Measurements from ENCODE around the gene LIN7A.

LIN7A gene

DNA sequence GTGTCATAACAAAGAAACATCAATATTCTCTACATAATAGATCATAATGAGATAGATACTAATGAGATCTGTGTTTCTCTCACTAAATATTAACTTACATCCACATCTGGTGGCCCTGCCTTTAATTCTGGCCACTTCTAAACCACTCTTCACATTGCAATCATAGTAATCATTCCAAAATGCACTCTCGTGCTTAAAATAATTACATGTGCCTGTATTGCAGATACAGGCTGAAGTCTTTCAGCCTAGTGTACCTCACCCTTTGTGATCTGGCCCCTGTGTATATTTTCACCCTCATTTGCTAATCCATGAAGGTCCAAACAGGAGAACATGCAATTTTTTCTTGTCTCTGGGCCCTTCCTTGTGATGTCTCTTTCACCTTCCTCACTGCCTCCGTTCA lies 108.0 kb downstream of the LIN7A start:
- Histone ChIP-seq H4K8ac (ENCODE audit: low read depth, low read length) (no peak overlapping the region), H3K18ac (ENCODE audit: low read length) (no peak overlapping the region), H3K36me3 (ENCODE audit: control insufficient read depth in 1 of 2, insufficient read depth in 2 of 2, low read length in 2 of 2) (no peaks in the 10 kb centered on the region), H2BK120ac (ENCODE audit: insufficient read depth, low read length, poor library complexity) (no peak overlapping the region), H2BK5ac (ENCODE audit: low read depth, low read length, poor library complexity) (no peak overlapping the region), H3K9ac (ENCODE audit: low read length) (no peak overlapping the region), H4K91ac (ENCODE audit: low read depth, low read length) (no peak overlapping the region), H3K4me3 (ENCODE audit: low read depth, low read length) (no peak overlapping the region), H3K14ac (ENCODE audit: low read length) (no peak overlapping the region), H3K27me3 (ENCODE audit: insufficient read depth, low read length) (no peaks in the 10 kb centered on the region), H3K23ac (ENCODE audit: low read length) (no peak overlapping the region), H3K79me2 (ENCODE audit: control insufficient read depth, insufficient read depth, low read length, poor library complexity) (no peaks in the 10 kb centered on the region), H3K4me2 (ENCODE audit: low read length) (no peak overlapping the region), H3K9me3 (ENCODE audit: insufficient read depth, low read depth, low read length) (no peaks in the 10 kb centered on the region), H2AFZ (ENCODE audit: insufficient read depth, low read length, poor library complexity) (no peak overlapping the region), H3K4ac (ENCODE audit: low read depth, low read length) (no peak overlapping the region), H3K27ac (ENCODE audit: low read depth, low read length) (no peak overlapping the region), H3K4me1 (ENCODE audit: control insufficient read depth in 1 of 2, insufficient read depth in 2 of 2, low read length in 2 of 2) (no peaks in the 10 kb centered on the region), H2AK5ac (ENCODE audit: low read length) (no peak overlapping the region), H4K12ac (ENCODE audit: low read depth, low read length) (no peak overlapping the region), H3K79me1 (ENCODE audit: low read length) (no peaks in the 10 kb centered on the region), H2BK12ac (ENCODE audit: low read length) (no peak overlapping the region)
- WGBS (ENCODE audit: extremely low coverage, insufficient coverage, insufficient read length), result no CpG with 5 or more reads among the region's 2 CpGs
- peak in 1 of 2 donors; percentile 42 for DNase-seq

GRCh38 chr12:80825506-80825905 lies 112.2 kb downstream of the LIN7A start:
- no peak overlapping the region for H3K4ac ChIP-seq (ENCODE audit: low read depth, low read length)
- H2BK120ac ChIP-seq (ENCODE audit: insufficient read depth, low read length, poor library complexity), result no peak overlapping the region
- no peak overlapping the region for H3K9ac ChIP-seq (ENCODE audit: low read length)
- no peak overlapping the region for H4K8ac ChIP-seq (ENCODE audit: low read depth, low read length)
- H3K79me1 ChIP-seq (ENCODE audit: low read length), result no peaks in the 10 kb centered on the region
- no CpG with 5 or more reads among the region's 2 CpGs for WGBS (ENCODE audit: extremely low coverage, insufficient coverage, insufficient read length)
- no peak overlapping the region for H3K27ac ChIP-seq (ENCODE audit: low read depth, low read length)
- no peaks in the 10 kb centered on the region for H3K79me2 ChIP-seq (ENCODE audit: control insufficient read depth, insufficient read depth, low read length, poor library complexity)
- no peak overlapping the region for H4K12ac ChIP-seq (ENCODE audit: low read depth, low read length)
- no peaks in the 10 kb centered on the region for H3K4me1 ChIP-seq (ENCODE audit: control insufficient read depth in 1 of 2, insufficient read depth in 2 of 2, low read length in 2 of 2)
- no peak overlapping the region for H3K23ac ChIP-seq (ENCODE audit: low read length)
- H3K36me3 ChIP-seq (ENCODE audit: control insufficient read depth in 1 of 2, insufficient read depth in 2 of 2, low read length in 2 of 2), result no peaks in the 10 kb centered on the region
- H2AK5ac ChIP-seq (ENCODE audit: low read length), result no peak overlapping the region
- no peak overlapping the region for H2BK12ac ChIP-seq (ENCODE audit: low read length)
- no peak overlapping the region for H3K4me3 ChIP-seq (ENCODE audit: low read depth, low read length)
- no peaks in the 10 kb centered on the region for H3K9me3 ChIP-seq (ENCODE audit: insufficient read depth, low read depth, low read length)
- no peak overlapping the region for H3K18ac ChIP-seq (ENCODE audit: low read length)
- DNase-seq, result no peak
- H3K27me3 ChIP-seq (ENCODE audit: insufficient read depth, low read length), result no peaks in the 10 kb centered on the region
- no peak overlapping the region for H3K14ac ChIP-seq (ENCODE audit: low read length)
- no peak overlapping the region for H3K4me2 ChIP-seq (ENCODE audit: low read length)
- no peak overlapping the region for H2BK5ac ChIP-seq (ENCODE audit: low read depth, low read length, poor library complexity)
- H4K91ac ChIP-seq (ENCODE audit: low read depth, low read length), result no peak overlapping the region
- H2AFZ ChIP-seq (ENCODE audit: insufficient read depth, low read length, poor library complexity), result no peak overlapping the region

GRCh38 chr12:80823393-80823792 lies 114.3 kb downstream of the LIN7A start:
- no peak overlapping the region for H2AK5ac ChIP-seq (ENCODE audit: low read length)
- H2BK5ac ChIP-seq (ENCODE audit: low read depth, low read length, poor library complexity), result no peak overlapping the region

DNA sequence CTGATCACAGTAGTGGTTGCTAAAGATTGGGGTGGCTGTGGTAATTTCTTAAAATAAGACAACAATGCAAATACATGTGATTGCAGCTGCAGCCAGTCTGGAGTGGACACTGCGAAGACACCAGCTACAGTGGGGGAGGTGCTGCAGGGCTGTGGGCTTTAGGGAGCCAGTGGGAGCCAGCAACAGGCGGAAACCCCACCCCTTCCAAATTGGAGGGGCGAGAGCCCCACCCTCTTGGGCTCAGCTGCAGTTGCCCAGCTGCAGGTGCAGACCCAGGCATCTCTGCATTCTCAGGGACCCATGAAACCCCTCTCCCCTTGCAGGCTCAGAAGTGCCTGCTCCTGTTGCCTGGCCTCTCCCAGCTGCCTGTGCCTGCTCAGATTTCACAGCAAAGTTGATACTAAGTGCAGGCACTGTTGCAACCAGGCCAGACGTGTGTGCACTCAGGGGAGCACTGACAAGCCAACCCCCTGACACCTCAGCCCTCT lies 116.2 kb downstream of the LIN7A start:
- H3K14ac ChIP-seq (ENCODE audit: low read length), result no peak overlapping the region
- H2AK5ac ChIP-seq (ENCODE audit: low read length), result no peak overlapping the region
- H2AFZ ChIP-seq (ENCODE audit: insufficient read depth, low read length, poor library complexity), result no peak overlapping the region
- H3K27me3 ChIP-seq (ENCODE audit: insufficient read depth, low read length), result no peaks in the 10 kb centered on the region
- no peak overlapping the region for H4K8ac ChIP-seq (ENCODE audit: low read depth, low read length)
- no peak overlapping the region for H3K18ac ChIP-seq (ENCODE audit: low read length)
- H3K4me3 ChIP-seq (ENCODE audit: low read depth, low read length), result no peak overlapping the region
- H3K4me1 ChIP-seq (ENCODE audit: control insufficient read depth in 1 of 2, insufficient read depth in 2 of 2, low read length in 2 of 2), result no peaks in the 10 kb centered on the region
- no peaks in the 10 kb centered on the region for H3K79me2 ChIP-seq (ENCODE audit: control insufficient read depth, insufficient read depth, low read length, poor library complexity)
- no peak overlapping the region for H2BK12ac ChIP-seq (ENCODE audit: low read length)
- no peak overlapping the region for H3K9ac ChIP-seq (ENCODE audit: low read length)
- no peak overlapping the region for H3K4me2 ChIP-seq (ENCODE audit: low read length)
- H3K27ac ChIP-seq (ENCODE audit: low read depth, low read length), result no peak overlapping the region
- no peak overlapping the region for H3K4ac ChIP-seq (ENCODE audit: low read depth, low read length)
- no peak overlapping the region for H2BK5ac ChIP-seq (ENCODE audit: low read depth, low read length, poor library complexity)
- no peak overlapping the region for H4K12ac ChIP-seq (ENCODE audit: low read depth, low read length)
- H3K36me3 ChIP-seq (ENCODE audit: control insufficient read depth in 1 of 2, insufficient read depth in 2 of 2, low read length in 2 of 2), result no peaks in the 10 kb centered on the region
- WGBS (ENCODE audit: extremely low coverage, insufficient coverage, insufficient read length), result no CpG with 5 or more reads among the region's 4 CpGs
- DNase-seq, result no peak
- H3K79me1 ChIP-seq (ENCODE audit: low read length), result no peaks in the 10 kb centered on the region
- no peak overlapping the region for H3K23ac ChIP-seq (ENCODE audit: low read length)
- no peak overlapping the region for H2BK120ac ChIP-seq (ENCODE audit: insufficient read depth, low read length, poor library complexity)
- H4K91ac ChIP-seq (ENCODE audit: low read depth, low read length), result no peak overlapping the region
- H3K9me3 ChIP-seq (ENCODE audit: insufficient read depth, low read depth, low read length), result no peaks in the 10 kb centered on the region

More at GRCh38 chr12:80823393-80823792, 114.3 kb downstream of the LIN7A start:
- H4K8ac ChIP-seq (ENCODE audit: low read depth, low read length), result no peak overlapping the region
- WGBS (ENCODE audit: extremely low coverage, insufficient coverage, insufficient read length), result no CpG with 5 or more reads among the region's 3 CpGs
- no peak overlapping the region for H2BK120ac ChIP-seq (ENCODE audit: insufficient read depth, low read length, poor library complexity)
- no peaks in the 10 kb centered on the region for H3K4me1 ChIP-seq (ENCODE audit: control insufficient read depth in 1 of 2, insufficient read depth in 2 of 2, low read length in 2 of 2)
- no peaks in the 10 kb centered on the region for H3K9me3 ChIP-seq (ENCODE audit: insufficient read depth, low read depth, low read length)
- H3K79me2 ChIP-seq (ENCODE audit: control insufficient read depth, insufficient read depth, low read length, poor library complexity), result no peaks in the 10 kb centered on the region
- peak overlapping the region; percentile 53 for H3K4me3 ChIP-seq (ENCODE audit: low read depth, low read length)
- no peak overlapping the region for H4K12ac ChIP-seq (ENCODE audit: low read depth, low read length)
- no peak for DNase-seq
- no peak overlapping the region for H3K27ac ChIP-seq (ENCODE audit: low read depth, low read length)
- no peak overlapping the region for H3K18ac ChIP-seq (ENCODE audit: low read length)
- no peak overlapping the region for H3K23ac ChIP-seq (ENCODE audit: low read length)
- H3K4me2 ChIP-seq (ENCODE audit: low read length), result no peak overlapping the region
- no peaks in the 10 kb centered on the region for H3K79me1 ChIP-seq (ENCODE audit: low read length)
- H3K9ac ChIP-seq (ENCODE audit: low read length), result no peak overlapping the region
- no peak overlapping the region for H2BK12ac ChIP-seq (ENCODE audit: low read length)
- H3K4ac ChIP-seq (ENCODE audit: low read depth, low read length), result no peak overlapping the region
- no peaks in the 10 kb centered on the region for H3K27me3 ChIP-seq (ENCODE audit: insufficient read depth, low read length)
- H3K36me3 ChIP-seq (ENCODE audit: control insufficient read depth in 1 of 2, insufficient read depth in 2 of 2, low read length in 2 of 2), result no peaks in the 10 kb centered on the region
- H2AFZ ChIP-seq (ENCODE audit: insufficient read depth, low read length, poor library complexity), result no peak overlapping the region
- H4K91ac ChIP-seq (ENCODE audit: low read depth, low read length), result no peak overlapping the region
- no peak overlapping the region for H3K14ac ChIP-seq (ENCODE audit: low read length)
